ENCODE results near the gene SOX12.

- TF ChIP-seq CTCF (IDR thresholded peaks at IDR 0.05; ENCODE audit: low read depth, low read length, missing input control) (no peak), RAD21 (IDR thresholded peaks at IDR 0.05) (no peak), FOXA1 (IDR thresholded peaks at IDR 0.05) (no peak), TAF1 (conservative IDR thresholded peaks at IDR 0.05) (no peak), MAX (IDR thresholded peaks at IDR 0.05) (no peak)
Measured at GRCh38 chr20:366719-367485, 41.5 kb downstream of the SOX12 start.

Data from liver (tissue), 3 donors.